WERI-Rb-1 (cell line): Measurements from ENCODE around the gene NCOR1.
"Not testable (repeated sequence)": the region's sequence is repeated elsewhere in the genome, so short reads cannot be mapped to it uniquely, and the experiment has no call there.

Source experiments
- DNase-seq: peaks from one replicate; pipeline ENCODE4 v3.0.0-alpha.2; 2020
- H3K27ac ChIP-seq: fragments of 250-450 bp; sonication (Bioruptor Pico); 2 replicates; pipeline ENCODE4 v1.5.1; 2020; ENCODE audit warnings: mild to moderate bottlenecking, moderate library complexity
- H3K27me3 ChIP-seq: fragments of 250-450 bp; sonication (Bioruptor Pico); 2 replicates; pipeline ENCODE4 v1.5.1; 2021; ENCODE audit warnings: mild to moderate bottlenecking, low read depth, moderate library complexity; ENCODE audit not compliant: insufficient read depth, severe bottlenecking
- H3K36me3 ChIP-seq: fragments of 250-450 bp; sonication (Bioruptor Pico); 2 replicates; pipeline ENCODE4 v1.5.1; 2020; ENCODE audit warnings: mild to moderate bottlenecking, moderate library complexity
- H3K4me3 ChIP-seq: 2 replicates; pipeline ENCODE4 v1.5.1; 2011; ENCODE audit warnings: low read depth, mild to moderate bottlenecking, control low read depth, low read length
- H3K9me3 ChIP-seq: fragments of 250-450 bp; sonication (Bioruptor Pico); 2 replicates; pipeline ENCODE4 v1.5.1; 2021; ENCODE audit warnings: mild to moderate bottlenecking, moderate library complexity; ENCODE audit not compliant: severe bottlenecking
- CTCF ChIP-seq: IDR thresholded peaks from 2 replicates; pipeline ENCODE4 v1.5.1; 2011; ENCODE audit warnings: low read depth, mild to moderate bottlenecking, control low read depth, inconsistent platforms, low read length

The NCOR1 gene

GRCh38 chr17:16243801-16244567, 28.6 kb upstream of the NCOR1 start:
- no peak for DNase-seq
- Histone ChIP-seq H3K27me3 (no peaks in the 10 kb centered on the region), H3K4me3 (no peak overlapping the region), H3K9me3 (no peaks in the 10 kb centered on the region), H3K27ac (no peak overlapping the region), H3K36me3 (no peaks in the 10 kb centered on the region)
- no peak for TF ChIP-seq CTCF

GRCh38 chr17:16243385-16243784, 28.1 kb upstream of the NCOR1 start:
- H3K27ac ChIP-seq, result no peak overlapping the region
- no peaks in the 10 kb centered on the region for H3K27me3 ChIP-seq
- H3K4me3 ChIP-seq, result no peak overlapping the region
- H3K36me3 ChIP-seq, result no peaks in the 10 kb centered on the region
- H3K9me3 ChIP-seq, result no peaks in the 10 kb centered on the region
- no peak for TF ChIP-seq CTCF
- no peak for DNase-seq

- Histone ChIP-seq H3K4me3 (no peak overlapping the region), H3K9me3 (no peaks in the 10 kb centered on the region), H3K27me3 (no peaks in the 10 kb centered on the region), H3K27ac (no peak overlapping the region), H3K36me3 (no peaks in the 10 kb centered on the region)
- TF ChIP-seq CTCF, result no peak
- DNase-seq, result no peak
Observed at GRCh38 chr17:16241906-16242399, 26.6 kb upstream of the NCOR1 start.

GRCh38 chr17:16239931-16240330, 24.6 kb upstream of the NCOR1 start:
- no peak for TF ChIP-seq CTCF
- H3K9me3 ChIP-seq, result no peaks in the 10 kb centered on the region
- no peak overlapping the region for H3K4me3 ChIP-seq
- no peak overlapping the region for H3K27ac ChIP-seq
- no peaks in the 10 kb centered on the region for H3K27me3 ChIP-seq
- DNase-seq, result no peak
- H3K36me3 ChIP-seq, result peaks cover 5% of the 10 kb centered on the region; the same call in 1 of the 2 replicates

GRCh38 chr17:16232391-16232790, 17.1 kb upstream of the NCOR1 start:
- no peak for TF ChIP-seq CTCF
- Histone ChIP-seq H3K4me3 (no peak overlapping the region), H3K36me3 (peaks cover 5% of the 10 kb centered on the region; the same call in 1 of the 2 replicates), H3K27ac (no peak overlapping the region), H3K27me3 (no peaks in the 10 kb centered on the region), H3K9me3 (no peaks in the 10 kb centered on the region)
- DNase-seq, result no peak

GRCh38 chr17:16229912-16230561, 14.7 kb upstream of the NCOR1 start:
- DNase-seq, H3K27ac ChIP-seq, H3K9me3 ChIP-seq: not testable (repeated sequence)

More at GRCh38 chr17:16229912-16230561, 14.7 kb upstream of the NCOR1 start:
- H3K27me3 ChIP-seq, H3K36me3 ChIP-seq, H3K4me3 ChIP-seq: not testable (repeated sequence)
